NCI-H1417 treated with DMSO at 0.1 percent for 48 hours (cell line): ENCODE data around the gene LRCOL1.

Experiments
- DNase-seq: peaks from one replicate; lab custom pipeline; 2025; lab: John Stamatoyannopoulos, UW

The LRCOL1 gene

DNA sequence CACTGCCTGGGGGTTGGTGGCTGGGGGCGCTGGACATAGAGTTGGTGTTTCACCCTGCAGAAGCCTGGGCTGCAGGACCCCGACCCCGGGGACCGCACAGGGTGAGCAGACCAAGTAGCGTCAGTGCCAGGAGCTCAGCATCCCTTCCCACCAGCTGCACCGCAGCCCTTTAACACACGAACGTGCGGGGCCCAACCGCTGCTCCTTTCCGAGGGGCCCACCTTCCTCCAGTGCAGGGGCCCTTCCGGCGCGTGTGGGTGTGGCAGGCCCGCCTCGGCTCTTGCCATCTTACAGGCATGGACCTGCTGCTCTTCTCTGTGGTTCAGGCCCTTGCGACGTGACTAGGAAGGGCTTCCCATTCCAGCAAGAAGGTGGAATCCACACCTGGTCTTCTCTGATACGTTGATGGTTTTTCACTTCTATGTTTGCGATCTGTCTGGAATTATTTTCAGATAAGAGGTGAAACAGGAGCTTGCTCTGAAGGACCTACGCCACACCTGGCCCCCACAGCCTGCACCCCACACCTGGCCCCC is 47.8 kb downstream of the LRCOL1 start:
- DNase-seq = no peak

DNA sequence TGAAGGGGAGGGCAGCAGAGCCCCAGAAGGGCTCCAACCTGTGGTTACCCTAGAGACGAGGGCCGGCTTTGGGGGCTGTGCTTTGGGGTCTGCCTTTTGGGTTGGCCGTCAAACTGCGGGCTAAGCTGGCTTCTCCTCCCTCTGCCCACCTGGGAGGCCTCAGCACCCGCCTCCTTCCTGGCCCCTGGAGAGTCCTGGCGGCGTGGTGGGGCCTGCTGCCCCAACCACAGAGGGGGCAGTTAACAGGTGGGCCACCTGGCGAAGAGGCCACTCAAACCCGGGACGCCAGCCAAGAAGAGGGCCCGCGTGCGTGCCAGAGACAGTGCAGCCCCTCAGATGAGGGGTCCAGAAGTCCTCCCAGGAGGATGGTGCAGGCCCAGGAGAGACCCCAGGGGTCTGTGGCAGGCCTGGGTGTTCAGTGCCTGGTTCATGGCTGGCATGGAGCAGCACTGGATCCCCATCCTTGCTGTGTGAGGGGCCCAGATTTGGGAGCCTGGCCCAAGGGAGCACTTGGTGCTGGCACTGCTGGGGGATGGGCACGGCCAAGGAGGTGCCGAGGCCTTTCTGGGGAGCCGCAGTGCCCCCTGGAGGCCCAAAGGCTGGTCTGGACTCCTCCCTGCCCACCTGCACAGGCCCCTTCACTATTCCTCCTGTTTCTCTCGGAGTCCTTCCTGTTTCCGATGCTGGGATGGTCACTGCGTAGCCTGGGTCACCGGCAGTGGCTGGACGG is 48.8 kb downstream of the LRCOL1 start:
- no peak for DNase-seq

DNA sequence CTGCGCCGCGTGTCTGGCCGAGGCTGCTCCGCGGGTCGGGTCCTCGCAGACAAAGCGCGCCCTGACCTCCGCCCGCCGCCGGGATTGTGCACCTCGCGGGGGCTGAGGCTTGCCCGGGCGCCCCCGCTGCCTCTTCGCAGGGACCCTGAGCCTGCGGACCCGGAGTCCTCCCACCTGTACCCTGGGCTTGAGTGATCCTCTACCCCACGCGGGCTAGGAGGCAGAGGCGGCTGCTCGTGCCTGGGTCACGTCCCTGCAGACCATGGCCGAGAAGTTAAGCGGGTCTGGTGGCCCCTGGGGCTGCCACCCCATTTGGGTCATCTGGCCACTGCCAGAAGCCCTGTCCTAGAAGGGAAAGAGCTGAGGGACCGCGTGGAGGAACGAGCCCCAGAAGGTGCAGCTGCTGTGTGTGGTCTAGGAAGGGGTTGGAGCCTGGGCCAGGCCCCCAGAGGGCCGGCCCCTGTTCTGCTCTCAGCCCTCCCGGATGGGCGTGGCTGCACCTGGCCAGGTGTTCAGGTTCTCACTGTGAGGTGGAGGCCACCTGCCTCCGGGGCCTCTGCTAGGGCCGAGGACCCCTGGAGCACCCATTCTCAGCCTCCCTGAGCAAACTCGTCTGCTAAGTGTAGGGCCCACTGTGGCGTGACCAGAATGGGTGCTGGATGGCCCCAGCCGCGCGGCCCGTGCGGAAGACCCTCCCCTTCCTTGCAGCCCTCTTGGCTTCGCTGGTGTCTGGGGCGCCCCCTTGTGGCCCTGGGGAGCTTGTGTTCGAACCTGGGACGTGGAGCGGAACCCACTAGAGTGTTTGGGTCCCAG is 49.6 kb downstream of the LRCOL1 start:
- DNase-seq = no peak

- DNase-seq = no peak
Observed at GRCh38 chr12:132560364-132560613, 50.1 kb downstream of the LRCOL1 start.

DNA sequence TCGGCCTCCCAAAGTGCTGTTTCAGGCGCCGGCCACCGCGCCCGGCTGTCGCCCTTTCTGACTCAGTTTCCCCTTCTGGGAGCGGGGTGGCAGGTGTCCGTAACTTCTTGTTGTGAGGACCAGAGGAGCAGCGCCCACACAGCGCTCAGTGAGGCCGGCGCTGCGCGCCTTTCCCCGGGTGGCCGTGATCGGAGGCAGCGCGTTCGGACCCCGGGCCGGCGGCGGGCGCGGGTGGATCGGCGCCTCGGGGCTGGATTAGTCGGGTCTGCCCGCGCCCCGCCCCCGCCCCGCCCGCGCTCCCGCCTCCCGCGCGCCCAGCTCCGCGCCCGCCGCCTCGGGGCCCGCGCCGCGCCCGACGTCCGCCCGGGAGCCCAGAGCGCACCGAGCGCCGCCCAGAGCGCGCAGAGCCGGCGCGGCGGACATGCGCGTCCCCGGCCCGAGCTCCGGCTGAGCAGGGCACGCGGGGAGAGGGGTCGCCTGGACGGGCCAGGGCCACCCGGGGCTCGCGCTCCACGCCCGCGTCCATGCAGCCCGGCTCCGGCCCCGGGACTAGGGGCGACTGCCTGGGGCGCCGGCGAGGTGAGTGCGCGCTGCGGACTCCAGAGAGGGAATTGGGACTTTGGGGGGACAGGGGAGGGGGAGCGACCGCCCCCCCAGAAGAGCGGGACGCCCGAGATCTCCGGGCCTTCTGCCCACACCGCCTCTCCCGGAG is 50.6 kb downstream of the LRCOL1 start:
- no peak for DNase-seq

GRCh38 chr12:132558861-132559623 is 51.3 kb downstream of the LRCOL1 start:
- no peak for DNase-seq

DNA sequence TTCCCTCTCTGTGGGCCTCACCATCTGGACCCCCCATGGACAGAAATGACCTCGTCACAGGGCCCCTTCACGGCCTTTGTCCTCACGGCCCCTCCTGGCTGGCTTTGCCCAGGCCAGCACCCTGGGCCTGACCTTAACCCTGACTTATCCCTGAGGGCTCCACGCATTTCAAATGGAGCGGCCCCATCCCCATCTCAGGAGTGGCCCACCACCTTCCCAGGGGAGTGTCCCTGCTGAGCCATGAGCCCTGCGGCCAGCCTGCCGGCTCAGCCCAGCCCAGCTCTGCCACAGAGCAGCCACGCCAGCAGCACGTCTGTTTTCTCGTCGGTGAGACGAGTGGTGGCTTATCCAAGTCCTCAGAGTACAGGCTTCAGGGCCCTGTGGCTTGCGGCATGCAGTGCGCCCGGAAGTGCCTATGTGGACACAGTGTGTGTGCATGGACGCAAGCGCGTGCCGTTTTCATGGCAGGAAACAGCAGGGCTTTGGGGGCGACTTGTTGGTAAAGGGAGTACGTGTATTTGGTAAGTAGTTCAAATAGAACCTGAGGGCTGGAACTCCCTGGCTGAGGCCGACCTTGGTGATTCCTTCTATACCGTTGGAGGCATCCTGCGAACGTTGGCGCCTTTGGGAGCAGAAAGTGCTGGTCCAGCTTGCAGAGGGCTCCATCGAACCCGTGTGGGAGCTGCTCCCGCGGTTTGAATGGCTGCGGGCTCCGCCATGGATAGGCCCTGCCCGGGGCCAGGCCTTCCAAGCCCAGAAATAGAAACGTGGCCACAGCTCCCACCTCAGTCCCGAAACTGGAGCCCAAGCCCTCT is 52.1 kb downstream of the LRCOL1 start:
- DNase-seq = no peak

DNA sequence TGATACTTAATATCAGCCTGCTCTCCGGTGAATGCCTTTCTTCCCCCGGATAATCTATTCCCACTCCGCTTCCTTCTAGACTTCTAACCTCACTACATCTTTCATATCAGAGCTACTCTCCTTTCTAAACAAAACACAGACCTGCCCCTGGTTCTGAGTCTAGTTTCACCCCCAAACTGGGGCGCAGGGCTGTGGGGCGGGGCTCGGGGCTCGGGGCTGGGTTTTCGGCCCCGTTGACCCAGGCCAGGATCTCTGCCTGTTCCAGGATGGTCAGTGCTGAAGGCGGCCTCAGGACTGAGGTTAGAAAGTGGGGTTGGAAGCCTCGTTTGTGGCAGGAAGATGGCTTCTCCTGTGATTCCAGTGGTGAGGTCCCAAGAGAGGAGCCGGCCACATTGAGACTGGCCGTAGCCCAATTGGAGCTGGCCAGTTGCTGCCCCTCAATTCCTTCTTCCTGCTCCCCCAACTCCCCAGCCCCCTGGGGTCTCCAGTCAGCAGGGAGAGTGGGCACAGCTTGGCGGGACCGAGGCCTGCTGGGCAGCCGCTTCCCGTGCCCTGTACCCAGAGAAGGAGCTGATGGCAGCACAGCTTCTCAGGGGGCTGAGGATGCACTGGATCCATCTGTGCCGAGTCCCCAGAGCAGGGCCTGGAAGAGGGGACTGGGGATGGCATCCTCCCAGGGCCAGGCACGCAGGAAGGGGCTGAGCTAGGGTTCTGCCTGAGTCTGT is 52.9 kb downstream of the LRCOL1 start:
- DNase-seq = no peak

DNA sequence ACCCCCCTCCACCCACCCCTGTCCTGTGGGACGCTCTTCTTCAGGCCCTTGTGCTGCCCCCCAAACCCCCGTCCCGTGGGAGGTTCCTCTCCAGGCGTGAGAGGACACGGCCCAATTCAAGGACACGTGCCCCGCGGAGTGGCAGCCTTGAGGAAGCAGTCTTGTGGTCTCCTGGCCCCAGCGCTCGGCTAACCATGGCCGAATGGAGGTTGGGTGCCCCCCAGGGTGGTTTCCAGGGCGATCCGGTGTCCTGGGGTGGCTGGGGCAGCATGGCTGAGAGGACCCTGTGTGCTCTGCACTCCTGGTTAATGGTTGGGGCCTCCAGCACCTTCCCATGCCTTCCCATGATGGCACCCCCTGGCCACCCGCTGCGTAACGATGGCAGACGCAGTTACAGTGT is 53.6 kb downstream of the LRCOL1 start:
- DNase-seq = no peak

GRCh38 chr12:132556216-132556615 is 54.2 kb downstream of the LRCOL1 start:
- no peak for DNase-seq

DNA sequence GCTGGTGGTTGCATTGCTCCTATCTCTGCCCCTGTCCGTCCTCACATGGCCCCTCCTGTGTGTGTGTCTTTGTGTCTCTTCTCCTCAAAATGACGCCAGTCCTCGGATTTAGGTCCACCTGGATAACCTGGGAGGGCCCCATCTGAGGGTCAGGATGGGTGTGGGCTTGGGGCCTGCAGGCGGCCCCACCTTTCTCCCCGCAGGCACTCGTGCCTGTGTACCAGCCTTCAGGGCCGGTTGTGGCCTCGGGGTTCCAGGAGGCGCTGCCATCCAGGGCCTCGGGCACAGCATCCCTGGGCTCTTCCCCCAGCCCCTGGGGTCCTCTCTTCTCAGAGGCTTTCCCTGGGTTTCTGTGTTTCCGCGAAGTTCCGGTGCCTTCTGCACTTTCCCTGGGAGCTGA is 54.7 kb downstream of the LRCOL1 start:
- no peak for DNase-seq

DNA sequence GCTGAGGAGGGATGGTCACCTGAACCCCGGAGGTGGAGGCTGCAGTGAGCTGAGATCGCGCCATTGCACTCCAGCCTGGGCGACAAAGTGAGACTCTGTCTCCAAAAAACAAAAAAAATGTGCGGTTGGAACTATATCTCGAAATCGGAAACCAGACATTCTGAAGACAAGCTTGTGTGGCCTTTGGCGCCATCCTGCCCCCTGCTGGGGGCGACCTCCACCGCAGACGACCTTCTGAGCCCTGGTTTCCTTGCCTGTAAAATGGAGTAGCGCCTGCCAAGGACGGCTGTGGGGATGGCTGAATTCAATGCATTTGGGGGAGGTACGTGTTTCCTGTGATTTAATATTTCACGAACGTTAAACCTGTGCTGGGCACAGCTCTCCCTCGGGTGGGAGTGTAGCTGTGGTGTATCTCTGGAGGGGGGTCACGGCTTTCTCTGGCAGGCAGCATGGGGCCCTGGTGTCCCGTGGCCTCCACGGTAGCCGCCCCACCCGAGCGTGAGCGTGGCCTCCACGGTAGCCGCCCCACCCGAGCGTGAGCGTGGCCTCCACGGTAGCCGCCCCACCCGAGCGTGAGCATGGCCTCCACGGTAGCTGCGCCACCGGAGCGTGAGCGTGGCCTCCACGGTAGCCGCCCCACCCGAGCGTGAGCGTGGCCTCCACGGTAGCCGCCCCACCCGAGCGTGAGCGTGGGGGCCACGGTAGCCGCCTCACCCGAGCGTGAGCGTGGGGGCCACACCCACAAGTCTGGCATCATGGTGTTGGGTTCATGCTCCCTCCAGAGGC is 55.3 kb downstream of the LRCOL1 start:
- no peak for DNase-seq
